Measurements from ENCODE around the gene TERB2.
"Not testable (repeated sequence)": the region's sequence is repeated elsewhere in the genome, so short reads cannot be mapped to it uniquely, and the experiment has no call there.

The TERB2 gene

DNA sequence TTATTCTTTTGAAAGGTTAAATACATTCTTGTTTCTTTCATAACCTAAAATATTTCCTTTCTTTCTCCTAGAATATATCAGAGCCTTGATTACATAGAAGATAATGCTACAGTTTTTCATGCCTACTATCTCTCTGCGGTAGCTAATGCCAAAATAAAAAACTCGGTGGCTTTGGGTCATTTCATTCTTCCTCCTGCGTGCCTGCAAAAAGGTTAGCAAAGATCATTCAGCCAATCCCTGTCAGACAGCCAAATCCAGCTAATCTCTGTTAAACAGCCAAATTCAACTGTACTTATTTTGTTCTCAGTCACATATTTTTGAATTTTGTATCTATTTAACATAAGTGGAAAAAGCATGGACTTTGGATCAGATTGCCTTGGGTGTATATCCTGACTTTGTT lies 1.8 kb downstream of the TERB2 start:
- DNase-seq; H2BK5ac ChIP-seq (ENCODE audit: low read depth, low read length, poor library complexity): not testable (repeated sequence)
- no CpG with 5 or more reads among the region's 3 CpGs for WGBS (ENCODE audit: extremely low coverage, insufficient coverage, insufficient read length)

DNA sequence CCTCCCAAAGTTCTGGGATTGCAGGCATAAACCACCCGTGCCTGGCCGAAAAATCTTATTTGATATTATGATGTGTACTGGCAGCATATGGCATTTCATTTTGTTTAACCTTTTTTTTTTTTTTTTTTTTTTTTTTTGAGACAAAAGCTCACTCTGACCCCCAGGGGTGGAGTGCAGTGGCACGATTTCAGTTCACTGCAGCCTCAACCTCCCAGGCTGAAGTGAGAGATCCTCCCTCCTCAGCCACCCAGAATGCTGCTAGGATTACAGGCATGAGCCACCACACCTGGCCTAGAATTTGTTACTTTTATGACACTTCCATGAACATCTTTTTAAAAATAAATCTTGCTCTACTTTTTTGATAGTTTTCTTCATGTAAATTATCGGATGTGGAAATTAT lies 12.0 kb downstream of the TERB2 start:
- Histone ChIP-seq H3K9ac (ENCODE audit: low read length) (no peak overlapping the region), H4K91ac (ENCODE audit: low read depth, low read length) (no peak overlapping the region), H2BK5ac (ENCODE audit: low read depth, low read length, poor library complexity) (no peak overlapping the region), H4K8ac (ENCODE audit: low read depth, low read length) (no peak overlapping the region), H3K4me2 (ENCODE audit: low read length) (no peak overlapping the region), H3K79me1 (ENCODE audit: low read length) (no peaks in the 10 kb centered on the region), H3K4ac (ENCODE audit: low read depth, low read length) (no peak overlapping the region), H3K4me3 (ENCODE audit: low read depth, low read length) (no peak overlapping the region), H3K79me2 (ENCODE audit: control insufficient read depth, insufficient read depth, low read length, poor library complexity) (no peaks in the 10 kb centered on the region), H3K23ac (ENCODE audit: low read length) (no peak overlapping the region), H2BK12ac (ENCODE audit: low read length) (no peak overlapping the region), H3K4me1 (ENCODE audit: control insufficient read depth in 1 of 2, insufficient read depth in 2 of 2, low read length in 2 of 2) (no peaks in the 10 kb centered on the region), H3K27ac (ENCODE audit: low read depth, low read length) (no peak overlapping the region), H3K27me3 (ENCODE audit: insufficient read depth, low read length) (no peaks in the 10 kb centered on the region), H3K18ac (ENCODE audit: low read length) (no peak overlapping the region), H2AK5ac (ENCODE audit: low read length) (no peak overlapping the region), H4K12ac (ENCODE audit: low read depth, low read length) (no peak overlapping the region), H2BK120ac (ENCODE audit: insufficient read depth, low read length, poor library complexity) (no peak overlapping the region), H3K14ac (ENCODE audit: low read length) (no peak overlapping the region), H2AFZ (ENCODE audit: insufficient read depth, low read length, poor library complexity) (no peak overlapping the region), H3K36me3 (ENCODE audit: control insufficient read depth in 1 of 2, insufficient read depth in 2 of 2, low read length in 2 of 2) (no peaks in the 10 kb centered on the region), H3K9me3 (ENCODE audit: insufficient read depth, low read depth, low read length) (no peaks in the 10 kb centered on the region)
- no CpG with 5 or more reads among the region's 4 CpGs for WGBS (ENCODE audit: extremely low coverage, insufficient coverage, insufficient read length)
- DNase-seq = no peak

More for the DNA sequence above, 1.8 kb downstream of the TERB2 start:
- H3K27ac ChIP-seq (ENCODE audit: low read depth, low read length); H2AFZ ChIP-seq (ENCODE audit: insufficient read depth, low read length, poor library complexity); H3K9me3 ChIP-seq (ENCODE audit: insufficient read depth, low read depth, low read length); H4K12ac ChIP-seq (ENCODE audit: low read depth, low read length); H3K18ac ChIP-seq (ENCODE audit: low read length); H3K4me2 ChIP-seq (ENCODE audit: low read length); H2AK5ac ChIP-seq (ENCODE audit: low read length); H2BK12ac ChIP-seq (ENCODE audit: low read length); H2BK120ac ChIP-seq (ENCODE audit: insufficient read depth, low read length, poor library complexity); H3K9ac ChIP-seq (ENCODE audit: low read length); H3K4me3 ChIP-seq (ENCODE audit: low read depth, low read length); H3K36me3 ChIP-seq (ENCODE audit: control insufficient read depth in 1 of 2, insufficient read depth in 2 of 2, low read length in 2 of 2); H4K91ac ChIP-seq (ENCODE audit: low read depth, low read length); H3K23ac ChIP-seq (ENCODE audit: low read length); H4K8ac ChIP-seq (ENCODE audit: low read depth, low read length); H3K14ac ChIP-seq (ENCODE audit: low read length); H3K27me3 ChIP-seq (ENCODE audit: insufficient read depth, low read length); H3K79me2 ChIP-seq (ENCODE audit: control insufficient read depth, insufficient read depth, low read length, poor library complexity); H3K4ac ChIP-seq (ENCODE audit: low read depth, low read length); H3K4me1 ChIP-seq (ENCODE audit: control insufficient read depth in 1 of 2, insufficient read depth in 2 of 2, low read length in 2 of 2); H3K79me1 ChIP-seq (ENCODE audit: low read length): not testable (repeated sequence)

DNA sequence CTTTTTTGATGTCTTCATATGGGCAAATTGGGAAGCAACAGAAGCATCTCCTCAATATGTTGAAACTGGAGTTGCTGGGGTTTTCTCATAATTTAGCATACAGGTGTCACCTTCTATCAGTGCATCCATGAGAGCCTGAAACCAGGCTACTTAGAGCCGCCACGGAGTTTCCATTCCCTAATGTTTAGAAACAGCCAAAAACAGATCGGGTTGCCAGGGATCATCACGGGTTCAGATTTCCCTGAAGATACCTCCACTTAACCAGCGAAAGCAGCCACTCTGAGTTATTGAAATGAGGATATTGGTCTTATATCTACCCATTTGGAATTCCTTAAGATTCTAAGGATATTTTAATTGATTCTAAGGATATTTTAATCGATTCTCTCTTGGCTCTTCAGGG lies 14.5 kb downstream of the TERB2 start:
- H4K8ac ChIP-seq (ENCODE audit: low read depth, low read length) = no peak overlapping the region

DNA sequence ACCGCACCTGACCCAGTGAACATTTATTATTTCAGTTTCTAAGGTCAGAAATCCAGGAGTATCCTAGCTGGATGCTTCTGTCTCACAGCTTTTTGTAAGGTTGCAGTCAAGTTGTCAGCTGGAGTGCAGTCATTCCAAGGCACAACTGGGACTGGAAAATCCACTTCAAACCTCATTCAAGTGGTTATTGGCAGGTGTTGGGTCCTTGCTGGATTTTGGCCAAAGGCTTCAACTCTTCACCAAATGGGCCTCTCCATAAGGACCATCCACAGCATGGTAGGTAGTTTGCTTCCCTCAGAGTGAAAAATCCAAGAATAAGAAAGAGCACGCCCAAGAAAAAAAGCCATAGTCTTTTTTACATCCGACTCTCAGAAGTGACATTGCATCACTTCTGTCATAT lies 19.7 kb downstream of the TERB2 start:
- not testable (repeated sequence) for H3K23ac ChIP-seq (ENCODE audit: low read length); H4K12ac ChIP-seq (ENCODE audit: low read depth, low read length); H2BK120ac ChIP-seq (ENCODE audit: insufficient read depth, low read length, poor library complexity); H3K14ac ChIP-seq (ENCODE audit: low read length); H3K4me3 ChIP-seq (ENCODE audit: low read depth, low read length); H3K27me3 ChIP-seq (ENCODE audit: insufficient read depth, low read length); H3K79me1 ChIP-seq (ENCODE audit: low read length); H2AK5ac ChIP-seq (ENCODE audit: low read length); H3K9me3 ChIP-seq (ENCODE audit: insufficient read depth, low read depth, low read length); H4K8ac ChIP-seq (ENCODE audit: low read depth, low read length); H3K9ac ChIP-seq (ENCODE audit: low read length); H2AFZ ChIP-seq (ENCODE audit: insufficient read depth, low read length, poor library complexity); H2BK12ac ChIP-seq (ENCODE audit: low read length); H3K4me1 ChIP-seq (ENCODE audit: control insufficient read depth in 1 of 2, insufficient read depth in 2 of 2, low read length in 2 of 2); H3K36me3 ChIP-seq (ENCODE audit: control insufficient read depth in 1 of 2, insufficient read depth in 2 of 2, low read length in 2 of 2); H3K27ac ChIP-seq (ENCODE audit: low read depth, low read length); H3K4me2 ChIP-seq (ENCODE audit: low read length); H2BK5ac ChIP-seq (ENCODE audit: low read depth, low read length, poor library complexity); DNase-seq; H3K79me2 ChIP-seq (ENCODE audit: control insufficient read depth, insufficient read depth, low read length, poor library complexity); H4K91ac ChIP-seq (ENCODE audit: low read depth, low read length); H3K18ac ChIP-seq (ENCODE audit: low read length); H3K4ac ChIP-seq (ENCODE audit: low read depth, low read length)
- no CpG with 5 or more reads among the region's 3 CpGs for WGBS (ENCODE audit: extremely low coverage, insufficient coverage, insufficient read length)

More for the DNA sequence above, 14.5 kb downstream of the TERB2 start:
- no peak overlapping the region for H3K4me2 ChIP-seq (ENCODE audit: low read length)
- no peaks in the 10 kb centered on the region for H3K36me3 ChIP-seq (ENCODE audit: control insufficient read depth in 1 of 2, insufficient read depth in 2 of 2, low read length in 2 of 2)
- no peak overlapping the region for H2BK120ac ChIP-seq (ENCODE audit: insufficient read depth, low read length, poor library complexity)
- no CpG with 5 or more reads among the region's 6 CpGs for WGBS (ENCODE audit: extremely low coverage, insufficient coverage, insufficient read length)
- no peak overlapping the region for H2AK5ac ChIP-seq (ENCODE audit: low read length)
- no peaks in the 10 kb centered on the region for H3K9me3 ChIP-seq (ENCODE audit: insufficient read depth, low read depth, low read length)
- H3K79me1 ChIP-seq (ENCODE audit: low read length) = no peaks in the 10 kb centered on the region
- H3K27ac ChIP-seq (ENCODE audit: low read depth, low read length) = no peak overlapping the region
- no peak overlapping the region for H3K4ac ChIP-seq (ENCODE audit: low read depth, low read length)
- H3K4me1 ChIP-seq (ENCODE audit: control insufficient read depth in 1 of 2, insufficient read depth in 2 of 2, low read length in 2 of 2) = no peaks in the 10 kb centered on the region
- no peak overlapping the region for H3K18ac ChIP-seq (ENCODE audit: low read length)
- peak; percentile 1 to 34 for DNase-seq
- H3K9ac ChIP-seq (ENCODE audit: low read length) = no peak overlapping the region
- no peak overlapping the region for H2AFZ ChIP-seq (ENCODE audit: insufficient read depth, low read length, poor library complexity)
- H3K14ac ChIP-seq (ENCODE audit: low read length) = no peak overlapping the region
- no peak overlapping the region for H4K91ac ChIP-seq (ENCODE audit: low read depth, low read length)
- no peak overlapping the region for H3K4me3 ChIP-seq (ENCODE audit: low read depth, low read length)
- H4K12ac ChIP-seq (ENCODE audit: low read depth, low read length) = no peak overlapping the region
- no peaks in the 10 kb centered on the region for H3K79me2 ChIP-seq (ENCODE audit: control insufficient read depth, insufficient read depth, low read length, poor library complexity)
- no peaks in the 10 kb centered on the region for H3K27me3 ChIP-seq (ENCODE audit: insufficient read depth, low read length)
- H3K23ac ChIP-seq (ENCODE audit: low read length) = no peak overlapping the region
- H2BK5ac ChIP-seq (ENCODE audit: low read depth, low read length, poor library complexity) = no peak overlapping the region
- no peak overlapping the region for H2BK12ac ChIP-seq (ENCODE audit: low read length)
